HG03064 (cell line): ENCODE results near the gene ZRANB1.
"Not testable (repeated sequence)": the region's sequence is repeated elsewhere in the genome, so short reads cannot be mapped to it uniquely, and the experiment has no call there.

ENCODE experiments used
- ATAC-seq: cut with Tn5 transposase; IDR thresholded peaks from one replicate; pipeline ENCODE4 v1.9.1; 2021; ENCODE audit warnings: low read depth; ENCODE audit not compliant: unreplicated experiment

Gene ZRANB1

GRCh38 chr10:124941823-124942222, at the start of gene ZRANB1:
Gene ZRANB1, plus strand, starts transcription at chr10:124942123. Its CDS starts 371 bp downstream, at chr10:124942494.
- no peak for ATAC-seq

- ATAC-seq: no peak
These were observed 49.0 kb upstream of the ZRANB1 start for GRCh38 chr10:124892905-124893304.

- no peak for ATAC-seq
These were observed 47.2 kb upstream of the ZRANB1 start for GRCh38 chr10:124894569-124895215.

- no peak for ATAC-seq
These were observed 45.2 kb upstream of the ZRANB1 start for GRCh38 chr10:124896751-124897150.

- ATAC-seq: no peak
These were observed 43.5 kb upstream of the ZRANB1 start for GRCh38 chr10:124898471-124898870.

GRCh38 chr10:124899151-124899550, 42.8 kb upstream of the ZRANB1 start:
- no peak for ATAC-seq

- no peak for ATAC-seq
These were observed 39.5 kb upstream of the ZRANB1 start for GRCh38 chr10:124902462-124902861.

- ATAC-seq: no peak
These were observed 38.8 kb upstream of the ZRANB1 start for GRCh38 chr10:124903111-124903510.

GRCh38 chr10:124904796-124905195, 37.1 kb upstream of the ZRANB1 start:
- ATAC-seq: no peak

- no peak for ATAC-seq
These were observed 35.3 kb upstream of the ZRANB1 start for GRCh38 chr10:124906551-124907001.

GRCh38 chr10:124909563-124909962, 32.4 kb upstream of the ZRANB1 start:
- no peak for ATAC-seq

GRCh38 chr10:124911124-124912067, 30.5 kb upstream of the ZRANB1 start:
- no peak for ATAC-seq

GRCh38 chr10:124912101-124912886, 29.6 kb upstream of the ZRANB1 start:
- no peak for ATAC-seq

GRCh38 chr10:124913167-124913566, 28.8 kb upstream of the ZRANB1 start:
- ATAC-seq: no peak

GRCh38 chr10:124914398-124914797, 27.5 kb upstream of the ZRANB1 start:
- not testable (repeated sequence) for ATAC-seq

GRCh38 chr10:124916098-124916584, 25.8 kb upstream of the ZRANB1 start:
- ATAC-seq: no peak

GRCh38 chr10:124916585-124917427, 25.1 kb upstream of the ZRANB1 start:
- peak; percentile 96 for ATAC-seq

- peak; percentile 5 for ATAC-seq
These were observed 24.3 kb upstream of the ZRANB1 start for GRCh38 chr10:124917428-124918190.

GRCh38 chr10:124918191-124918830, 23.6 kb upstream of the ZRANB1 start:
- ATAC-seq: no peak
